Vagina (tissue), 2 donors: ENCODE results near the gene PADI6.

Experiments used
- POLR2A ChIP-seq, 2 donors: fragments of 450-650 bp; IDR thresholded peaks; one replicate each; pipeline ENCODE4 v1.6.1; 2017; ENCODE audit warnings: antibody characterized with exemption in 2 of 2, mild to moderate bottlenecking in 2 of 2, moderate library complexity in 2 of 2
- TF ChIP-seq, protein P1 (sequence below), 3 experiments: fragments of 450-650 bp in 2 of 3; fragments of 200-600 bp in 1 of 3; sonication (generic) in 1 of 3; IDR thresholded peaks; one replicate each; pipeline ENCODE4 v1.5.1; 2017 to 2019; ENCODE audit warnings: antibody characterized with exemption in 3 of 3, mild to moderate bottlenecking in 2 of 3, moderate library complexity in 2 of 3

GRCh38 chr1:17440074-17440826 is 68.3 kb downstream of the PADI6 start:
- TF ChIP-seq, protein P1, sequence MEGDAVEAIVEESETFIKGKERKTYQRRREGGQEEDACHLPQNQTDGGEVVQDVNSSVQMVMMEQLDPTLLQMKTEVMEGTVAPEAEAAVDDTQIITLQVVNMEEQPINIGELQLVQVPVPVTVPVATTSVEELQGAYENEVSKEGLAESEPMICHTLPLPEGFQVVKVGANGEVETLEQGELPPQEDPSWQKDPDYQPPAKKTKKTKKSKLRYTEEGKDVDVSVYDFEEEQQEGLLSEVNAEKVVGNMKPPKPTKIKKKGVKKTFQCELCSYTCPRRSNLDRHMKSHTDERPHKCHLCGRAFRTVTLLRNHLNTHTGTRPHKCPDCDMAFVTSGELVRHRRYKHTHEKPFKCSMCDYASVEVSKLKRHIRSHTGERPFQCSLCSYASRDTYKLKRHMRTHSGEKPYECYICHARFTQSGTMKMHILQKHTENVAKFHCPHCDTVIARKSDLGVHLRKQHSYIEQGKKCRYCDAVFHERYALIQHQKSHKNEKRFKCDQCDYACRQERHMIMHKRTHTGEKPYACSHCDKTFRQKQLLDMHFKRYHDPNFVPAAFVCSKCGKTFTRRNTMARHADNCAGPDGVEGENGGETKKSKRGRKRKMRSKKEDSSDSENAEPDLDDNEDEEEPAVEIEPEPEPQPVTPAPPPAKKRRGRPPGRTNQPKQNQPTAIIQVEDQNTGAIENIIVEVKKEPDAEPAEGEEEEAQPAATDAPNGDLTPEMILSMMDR (IDR thresholded peaks at IDR 0.05): no peak
- TF ChIP-seq POLR2A (IDR thresholded peaks at IDR 0.05): no peak
